ENCODE data around the gene SAP30.

Gene SAP30

DNA sequence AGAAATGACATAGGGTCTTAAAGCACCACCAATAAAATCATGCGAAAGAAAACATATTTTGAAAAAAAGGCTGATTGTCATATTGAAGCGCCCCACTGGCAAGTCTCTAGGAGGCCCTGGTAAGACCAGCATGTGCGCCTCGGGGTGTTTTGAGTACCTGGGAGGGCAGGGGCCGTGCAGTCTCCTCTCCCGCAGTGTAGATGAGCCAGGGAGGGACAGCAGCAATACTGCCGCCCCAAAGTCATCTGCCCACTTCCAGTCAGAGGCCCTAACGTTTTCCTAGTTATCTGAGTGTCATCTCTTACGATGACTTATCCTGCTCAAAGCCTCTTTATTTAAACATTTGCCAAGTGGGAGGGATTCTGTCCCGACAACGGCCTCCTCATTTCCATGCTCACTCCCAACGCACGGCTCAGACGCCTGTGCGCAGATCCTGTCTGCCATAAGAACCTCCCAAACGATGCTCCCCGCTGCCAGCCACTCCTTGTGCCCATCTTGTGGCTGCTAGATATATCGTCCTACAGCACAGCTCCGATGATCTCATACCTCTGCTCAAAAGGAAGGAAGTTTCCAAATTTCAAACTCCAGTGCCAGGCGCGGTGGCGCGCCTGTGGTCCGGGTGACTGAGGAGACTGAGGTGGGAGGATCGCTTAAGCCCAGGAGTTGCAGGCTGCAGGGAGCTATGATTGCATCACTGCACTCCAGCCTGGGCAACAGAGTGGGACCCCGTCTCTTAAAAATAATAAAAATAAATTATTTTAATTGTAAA is 45.3 kb downstream of the SAP30 start:
- no peak for DNase-seq

DNA sequence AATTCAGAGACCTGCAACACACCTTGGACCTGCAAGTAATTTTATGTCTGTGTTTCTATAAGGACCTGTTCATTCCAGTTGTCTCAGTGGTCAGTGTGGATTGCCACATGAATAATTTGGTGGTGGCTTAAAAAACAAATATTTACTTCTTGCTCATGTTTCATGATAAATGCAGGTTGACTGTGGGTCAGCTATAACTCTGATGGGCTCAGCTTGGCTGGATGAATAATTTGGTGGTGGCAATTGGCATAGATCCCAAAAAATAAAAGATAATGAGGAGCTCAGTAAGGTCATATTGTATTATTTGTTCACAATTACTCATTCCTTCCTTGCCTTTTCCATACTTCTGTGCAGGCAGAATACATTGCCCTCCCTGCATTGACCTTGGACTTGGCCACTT is 47.1 kb downstream of the SAP30 start:
- no peak for DNase-seq

DNA sequence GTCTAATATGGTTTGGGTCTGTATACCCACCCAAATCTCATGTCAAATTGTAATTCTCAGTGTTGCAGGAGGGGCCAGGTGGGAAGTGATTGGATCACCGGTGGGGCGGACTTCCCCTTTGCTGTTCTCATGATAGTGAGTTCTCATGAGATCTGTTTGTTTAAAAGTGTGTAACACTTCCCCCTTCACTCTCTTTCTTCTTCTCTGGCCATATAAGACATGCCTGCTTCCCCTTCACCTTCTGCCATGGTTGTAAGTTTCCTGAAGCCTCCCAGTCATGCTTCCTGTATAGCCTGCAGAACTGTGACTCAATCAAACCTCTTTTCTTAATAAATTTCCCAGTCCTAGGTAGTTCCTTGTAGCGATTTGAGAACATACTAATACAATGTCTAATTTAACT is 47.9 kb downstream of the SAP30 start:
- DNase-seq, result no peak

DNA sequence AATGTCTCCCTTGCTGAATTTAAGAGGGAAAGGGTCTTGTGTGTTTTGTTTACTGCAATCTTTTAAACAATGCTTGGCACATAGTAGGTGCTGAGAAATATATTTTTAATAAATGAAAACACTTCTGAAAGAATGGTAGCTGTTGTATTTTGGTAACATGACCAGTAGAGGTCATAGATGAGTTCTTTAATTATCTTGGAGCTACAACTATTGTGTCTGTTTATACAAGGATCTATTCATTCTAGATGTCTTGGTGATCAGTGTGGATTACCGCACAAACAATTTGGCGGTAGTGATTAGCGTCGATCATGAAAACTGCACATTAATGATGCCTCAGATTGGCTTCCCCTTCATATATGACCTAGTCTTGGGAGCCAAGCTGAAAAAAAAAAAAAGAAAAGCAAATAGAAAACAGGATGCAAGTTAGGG is 49.6 kb downstream of the SAP30 start:
- DNase-seq, result no peak

DNA sequence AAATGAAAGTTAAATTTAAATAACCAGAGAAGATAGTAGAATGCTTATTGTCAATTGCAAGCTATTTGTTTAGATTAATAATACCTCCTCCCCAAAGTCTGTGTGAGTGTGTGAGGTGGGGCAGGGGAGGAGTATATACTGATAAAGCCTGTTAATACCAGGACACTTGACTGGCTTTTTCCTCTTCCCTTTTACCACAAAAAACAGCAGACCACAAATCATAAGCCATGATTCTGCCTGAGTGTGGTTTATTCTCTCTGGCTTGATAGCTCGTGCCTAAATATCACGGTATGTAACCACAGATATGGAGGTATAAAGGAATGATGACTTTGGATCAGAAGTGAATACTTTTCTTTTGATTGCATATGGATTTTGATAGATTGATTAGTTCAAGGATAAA is 50.0 kb downstream of the SAP30 start:
- no peak for DNase-seq

DNA sequence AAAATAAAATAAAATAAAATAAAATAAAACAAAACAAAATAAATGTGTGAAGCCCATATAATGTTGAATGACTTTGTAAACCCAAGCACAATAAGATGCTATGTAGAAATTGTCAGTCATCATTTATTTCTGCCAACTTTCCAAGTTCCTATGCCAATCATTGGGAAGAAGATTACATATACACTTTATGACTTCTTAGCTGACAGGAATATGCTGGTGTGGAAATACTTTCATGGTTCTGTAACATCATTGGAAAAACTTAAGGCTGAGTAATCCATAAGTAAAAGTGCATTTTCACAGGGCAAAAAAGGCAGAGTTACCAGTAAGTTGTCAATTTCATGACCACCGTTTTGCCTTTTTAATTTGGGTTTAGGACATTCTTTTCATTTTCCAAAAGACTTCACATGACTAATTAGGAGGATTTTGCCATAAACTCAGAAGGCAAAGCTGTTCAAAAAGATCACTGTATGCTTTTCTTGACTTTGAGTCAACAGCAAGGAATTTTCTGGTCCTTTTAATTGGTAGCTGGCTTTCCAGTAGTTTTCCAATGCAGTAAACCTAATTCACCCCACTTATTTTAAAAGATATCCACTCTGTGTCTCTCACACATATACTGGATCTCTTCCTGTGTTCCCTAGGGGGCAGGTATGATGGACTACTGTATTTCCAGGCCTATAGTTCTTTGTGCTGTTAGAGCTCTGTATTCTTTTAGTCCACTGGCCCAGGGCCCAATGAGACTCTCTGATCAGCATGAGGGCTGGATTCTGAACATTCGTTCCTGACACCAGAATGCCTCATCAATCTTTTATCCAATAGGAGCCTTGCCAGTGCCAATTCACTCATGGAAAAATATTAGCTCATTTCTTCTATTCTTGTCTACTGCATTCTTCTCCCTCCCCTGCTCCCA is 54.4 kb downstream of the SAP30 start:
- no peak for DNase-seq

DNA sequence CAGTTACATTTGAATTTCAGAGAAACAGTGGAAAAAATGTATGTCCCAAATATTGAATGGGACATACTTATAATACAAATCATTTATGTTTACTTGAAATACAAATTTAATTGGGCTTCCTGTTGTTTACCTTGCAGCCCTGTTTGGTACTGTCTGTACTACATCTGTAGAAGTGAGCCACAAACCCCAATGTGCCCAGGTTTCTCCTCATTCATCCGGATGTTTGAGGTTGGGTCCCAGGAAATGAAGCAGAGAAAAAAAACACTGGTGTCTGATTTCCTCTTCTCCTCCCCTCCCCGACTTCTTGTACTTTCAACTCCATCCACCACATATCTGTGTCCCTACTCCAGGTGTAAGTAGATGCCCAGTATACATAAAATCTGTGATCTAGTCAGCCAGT is 55.3 kb downstream of the SAP30 start:
- no peak for DNase-seq
